Loucy (cell line): ENCODE measurements around the gene ST6GAL1.

Experiments used
- H2AFZ ChIP-seq: fragments of 200-600 bp; sonication (generic); 2 replicates; pipeline ENCODE4 v1.6.0; 2016; ENCODE audit warnings: antibody characterized with exemption, mild to moderate bottlenecking, low read length, moderate library complexity
- H3F3A ChIP-seq: fragments of 200-600 bp; 2 replicates; pipeline ENCODE4 v1.6.0; 2016; ENCODE audit warnings: antibody characterized with exemption, low read depth, mild to moderate bottlenecking
- H3K27me3 ChIP-seq: fragments of 200-600 bp; sonication (generic); 2 replicates; pipeline ENCODE4 v1.6.1; 2014; ENCODE audit warnings: low read length, mild to moderate bottlenecking; ENCODE audit not compliant: insufficient read depth, poor library complexity, severe bottlenecking
- H3K36me3 ChIP-seq: fragments of 200-600 bp; sonication (generic); 2 replicates; pipeline ENCODE4 v1.6.1; 2016; ENCODE audit warnings: low read length; ENCODE audit not compliant: insufficient read depth
- H3K4me1 ChIP-seq: fragments of 200-600 bp; sonication (generic); 2 replicates; pipeline ENCODE4 v1.5.1; 2014; ENCODE audit warnings: low read length, mild to moderate bottlenecking; ENCODE audit not compliant: insufficient read depth, poor library complexity, severe bottlenecking
- H3K4me2 ChIP-seq: fragments of 200-600 bp; sonication (generic); 2 replicates; pipeline ENCODE4 v1.6.0; 2014; ENCODE audit warnings: antibody characterized with exemption, low read length, low read depth, mild to moderate bottlenecking; ENCODE audit not compliant: poor library complexity, severe bottlenecking
- H3K4me3 ChIP-seq: fragments of 200-600 bp; sonication (generic); 2 replicates; pipeline ENCODE4 v1.5.1; 2014; ENCODE audit warnings: low read length, mild to moderate bottlenecking, mixed read lengths; ENCODE audit not compliant: poor library complexity, severe bottlenecking
- H3K79me2 ChIP-seq: fragments of 200-600 bp; sonication (generic); 2 replicates; pipeline ENCODE4 v1.6.1; 2014; ENCODE audit warnings: low read length; ENCODE audit not compliant: insufficient read depth
- H3K9ac ChIP-seq: fragments of 200-600 bp; sonication (generic); 2 replicates; pipeline ENCODE4 v1.6.0; 2014; ENCODE audit warnings: mild to moderate bottlenecking, low read depth, low read length, moderate library complexity; ENCODE audit not compliant: poor library complexity, severe bottlenecking
- H3K9me2 ChIP-seq: fragments of 200-600 bp; sonication (generic); replicated peaks from 2 replicates; pipeline ENCODE4 v1.6.1; 2016; ENCODE audit warnings: low read depth, low read length, mixed read lengths
- H3K9me3 ChIP-seq: fragments of 200-600 bp; sonication (generic); 2 replicates; pipeline ENCODE4 v1.6.1; 2014; ENCODE audit warnings: mild to moderate bottlenecking, antibody characterized with exemption, low read length, low read depth; ENCODE audit not compliant: insufficient read depth
- H4K20me1 ChIP-seq: fragments of 200-600 bp; sonication (generic); 2 replicates; pipeline ENCODE4 v1.6.0; 2014; ENCODE audit warnings: antibody characterized with exemption, low read length, mild to moderate bottlenecking; ENCODE audit not compliant: insufficient read depth, poor library complexity, severe bottlenecking
- EZH2phosphoT487 ChIP-seq: fragments of 200-600 bp; IDR thresholded peaks from 2 replicates; pipeline ENCODE4 v1.6.1; 2018; ENCODE audit warnings: antibody characterized with exemption, mild to moderate bottlenecking, moderate library complexity, borderline replicate concordance
- TF ChIP-seq, protein P1 (sequence below): fragments of 200-600 bp; sonication (generic); conservative IDR thresholded peaks from 2 replicates; pipeline ENCODE4 v1.5.1; 2014; ENCODE audit warnings: mild to moderate bottlenecking, antibody characterized with exemption, low read length

Gene ST6GAL1

DNA sequence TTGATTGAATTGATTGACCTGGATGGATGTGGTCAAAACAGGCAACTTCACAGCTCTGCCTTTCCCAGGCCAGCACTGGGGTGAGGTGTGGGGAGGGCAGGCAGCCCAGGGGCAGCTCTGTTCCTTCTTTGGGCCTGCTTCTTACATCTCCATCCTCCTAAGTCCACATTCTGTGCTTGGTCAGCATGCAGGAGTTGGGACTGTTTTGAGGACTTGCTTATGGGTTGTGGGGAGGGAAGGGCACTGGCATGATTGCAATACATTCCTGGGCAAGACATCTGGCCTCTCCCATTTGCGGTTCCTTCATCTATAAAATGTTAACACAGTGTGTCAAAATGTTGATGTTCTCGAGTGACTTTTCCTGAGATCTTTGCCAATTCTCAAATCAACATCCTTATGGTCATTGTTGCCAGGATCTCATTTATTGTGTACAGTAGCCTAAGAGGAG is 84.1 kb downstream of the ST6GAL1 start:
- Histone ChIP-seq H3K4me3 (no peak overlapping the region), H3K4me1 (no peaks in the 10 kb centered on the region), H3F3A (no peaks in the 10 kb centered on the region), H3K9me2 (no peaks in the 10 kb centered on the region), H4K20me1 (no peaks in the 10 kb centered on the region), H3K79me2 (no peaks in the 10 kb centered on the region), H3K27me3 (no peaks in the 10 kb centered on the region), H3K4me2 (no peak overlapping the region), H3K36me3 (no peaks in the 10 kb centered on the region), H2AFZ (no peak overlapping the region), H3K9me3 (no peaks in the 10 kb centered on the region), H3K9ac (no peak overlapping the region)
- TF ChIP-seq, protein P1, sequence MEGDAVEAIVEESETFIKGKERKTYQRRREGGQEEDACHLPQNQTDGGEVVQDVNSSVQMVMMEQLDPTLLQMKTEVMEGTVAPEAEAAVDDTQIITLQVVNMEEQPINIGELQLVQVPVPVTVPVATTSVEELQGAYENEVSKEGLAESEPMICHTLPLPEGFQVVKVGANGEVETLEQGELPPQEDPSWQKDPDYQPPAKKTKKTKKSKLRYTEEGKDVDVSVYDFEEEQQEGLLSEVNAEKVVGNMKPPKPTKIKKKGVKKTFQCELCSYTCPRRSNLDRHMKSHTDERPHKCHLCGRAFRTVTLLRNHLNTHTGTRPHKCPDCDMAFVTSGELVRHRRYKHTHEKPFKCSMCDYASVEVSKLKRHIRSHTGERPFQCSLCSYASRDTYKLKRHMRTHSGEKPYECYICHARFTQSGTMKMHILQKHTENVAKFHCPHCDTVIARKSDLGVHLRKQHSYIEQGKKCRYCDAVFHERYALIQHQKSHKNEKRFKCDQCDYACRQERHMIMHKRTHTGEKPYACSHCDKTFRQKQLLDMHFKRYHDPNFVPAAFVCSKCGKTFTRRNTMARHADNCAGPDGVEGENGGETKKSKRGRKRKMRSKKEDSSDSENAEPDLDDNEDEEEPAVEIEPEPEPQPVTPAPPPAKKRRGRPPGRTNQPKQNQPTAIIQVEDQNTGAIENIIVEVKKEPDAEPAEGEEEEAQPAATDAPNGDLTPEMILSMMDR = no peak
- TF ChIP-seq EZH2phosphoT487 = no peak

DNA sequence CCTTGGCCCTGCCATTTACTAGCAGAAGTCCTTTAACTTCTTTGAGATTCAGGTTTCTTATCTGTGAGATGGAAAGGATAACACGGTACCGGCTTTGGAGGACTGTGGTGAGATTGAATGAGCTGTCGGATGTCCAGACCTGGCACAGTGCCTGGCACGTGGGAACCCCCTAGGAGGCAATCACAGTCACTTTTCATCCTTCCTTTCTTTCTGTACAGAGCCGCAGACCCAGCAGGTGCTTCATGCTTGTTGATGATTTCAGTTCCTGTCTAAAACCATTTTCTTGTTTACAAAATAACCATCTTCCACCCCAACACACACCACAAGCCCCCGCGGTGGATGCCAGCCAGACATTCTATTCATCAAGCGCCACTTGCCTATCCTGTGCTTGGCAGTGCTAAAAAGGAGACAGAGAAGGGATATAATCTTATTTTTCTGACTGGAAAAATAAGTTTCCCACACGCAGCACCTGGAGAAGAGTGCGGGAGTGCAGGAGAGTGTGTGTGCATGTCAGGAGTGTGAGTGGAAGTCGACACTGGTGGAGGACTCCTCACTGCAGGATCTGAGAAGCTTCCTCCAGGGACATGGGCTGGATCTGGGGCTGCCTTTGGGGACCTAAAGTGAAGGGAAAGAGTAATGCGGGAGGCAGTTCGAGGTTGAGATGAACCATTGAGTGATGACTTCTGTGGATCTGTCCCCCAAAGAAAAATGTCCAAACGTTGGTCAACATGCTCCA is 85.7 kb downstream of the ST6GAL1 start:
- Histone ChIP-seq H3K9me3 (no peaks in the 10 kb centered on the region), H2AFZ (no peak overlapping the region), H3K4me3 (no peak overlapping the region), H3K4me1 (no peaks in the 10 kb centered on the region), H3K27me3 (no peaks in the 10 kb centered on the region), H3K9ac (no peak overlapping the region), H3K4me2 (no peak overlapping the region), H3K79me2 (no peaks in the 10 kb centered on the region), H3K36me3 (no peaks in the 10 kb centered on the region), H3K9me2 (no peaks in the 10 kb centered on the region), H3F3A (no peaks in the 10 kb centered on the region), H4K20me1 (no peaks in the 10 kb centered on the region)
- TF ChIP-seq, protein P1 = no peak
- TF ChIP-seq EZH2phosphoT487 = no peak

DNA sequence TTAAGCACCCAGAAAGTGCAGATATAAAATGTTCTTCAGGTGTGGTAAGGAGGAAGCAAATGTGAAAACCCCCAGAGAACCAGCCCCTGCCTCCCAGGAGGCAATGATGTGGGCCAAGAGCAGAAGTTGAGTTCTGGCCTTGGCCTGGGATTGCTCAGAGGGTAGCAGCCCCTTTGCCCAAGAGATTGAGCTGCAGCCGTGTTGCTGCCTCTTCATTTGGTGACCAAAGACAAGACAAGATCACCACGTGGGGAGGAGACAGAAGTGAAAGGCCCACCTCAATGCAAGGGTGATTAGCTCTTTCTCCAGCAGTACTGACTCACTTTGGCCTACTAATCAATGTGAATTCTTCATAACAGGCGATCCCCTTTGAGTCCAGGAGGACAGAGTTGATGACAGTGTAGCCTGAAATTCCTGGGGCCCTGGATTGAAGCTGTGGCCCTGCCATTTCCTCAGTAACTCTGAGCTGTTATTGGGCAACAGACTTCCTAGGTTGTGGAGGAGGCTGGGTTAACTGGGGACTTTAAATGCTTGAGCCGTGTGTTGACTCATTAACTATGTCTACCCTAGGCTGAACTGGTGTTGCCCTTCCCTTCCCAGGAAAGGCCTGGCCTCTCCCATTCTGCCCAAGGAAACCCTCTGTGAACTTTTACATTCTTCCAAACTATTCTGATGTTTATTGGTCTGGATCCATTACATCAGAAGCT is 86.5 kb downstream of the ST6GAL1 start:
- Histone ChIP-seq H3K9ac (no peak overlapping the region), H4K20me1 (no peaks in the 10 kb centered on the region), H2AFZ (no peak overlapping the region), H3K4me3 (no peak overlapping the region), H3K36me3 (no peaks in the 10 kb centered on the region), H3K4me2 (no peak overlapping the region), H3K27me3 (no peaks in the 10 kb centered on the region), H3K9me2 (no peaks in the 10 kb centered on the region), H3K79me2 (no peaks in the 10 kb centered on the region), H3K9me3 (no peaks in the 10 kb centered on the region), H3F3A (no peaks in the 10 kb centered on the region), H3K4me1 (no peaks in the 10 kb centered on the region)
- TF ChIP-seq, protein P1 = no peak
- TF ChIP-seq EZH2phosphoT487 = no peak
